GM19193 (cell line): Measurements from ENCODE around the gene CACNA2D2.

Source experiments
- POLR2A ChIP-seq: IDR thresholded peaks from 4 replicates; pipeline ENCODE4 v1.6.1; 2011; ENCODE audit not compliant: insufficient read depth, insufficient read length; ENCODE audit errors: extremely low read depth

Gene CACNA2D2

GRCh38 chr3:50487181-50487580, 16.3 kb downstream of the CACNA2D2 start:
- TF ChIP-seq POLR2A, result no peak

- no peak for TF ChIP-seq POLR2A
Observed at GRCh38 chr3:50486219-50486888, 17.1 kb downstream of the CACNA2D2 start.

- no peak for TF ChIP-seq POLR2A
Observed at GRCh38 chr3:50484722-50485121, 18.7 kb downstream of the CACNA2D2 start.

GRCh38 chr3:50483374-50483773, 20.1 kb downstream of the CACNA2D2 start:
- TF ChIP-seq POLR2A, result no peak

GRCh38 chr3:50481992-50482391, 21.4 kb downstream of the CACNA2D2 start:
- no peak for TF ChIP-seq POLR2A

GRCh38 chr3:50480471-50480870, 23.0 kb downstream of the CACNA2D2 start:
- TF ChIP-seq POLR2A, result no peak

- TF ChIP-seq POLR2A, result no peak
Observed at GRCh38 chr3:50479523-50479922, 23.9 kb downstream of the CACNA2D2 start.

- no peak for TF ChIP-seq POLR2A
Observed at GRCh38 chr3:50478671-50479260, 24.7 kb downstream of the CACNA2D2 start.

- no peak for TF ChIP-seq POLR2A
Observed at GRCh38 chr3:50478051-50478450, 25.4 kb downstream of the CACNA2D2 start.

- no peak for TF ChIP-seq POLR2A
Observed at GRCh38 chr3:50475348-50475747, 28.1 kb downstream of the CACNA2D2 start.

GRCh38 chr3:50474717-50475116, 28.7 kb downstream of the CACNA2D2 start:
- no peak for TF ChIP-seq POLR2A

- no peak for TF ChIP-seq POLR2A
Observed at GRCh38 chr3:50473768-50474167, 29.7 kb downstream of the CACNA2D2 start.

GRCh38 chr3:50472958-50473357, 30.5 kb downstream of the CACNA2D2 start:
- TF ChIP-seq POLR2A, result no peak

- no peak for TF ChIP-seq POLR2A
Observed at GRCh38 chr3:50470658-50471057, 32.8 kb downstream of the CACNA2D2 start.

- no peak for TF ChIP-seq POLR2A
Observed at GRCh38 chr3:50467919-50468318, 35.5 kb downstream of the CACNA2D2 start.

GRCh38 chr3:50466177-50466576, 37.3 kb downstream of the CACNA2D2 start:
- no peak for TF ChIP-seq POLR2A

GRCh38 chr3:50464569-50464968, 38.9 kb downstream of the CACNA2D2 start:
- TF ChIP-seq POLR2A, result no peak

- TF ChIP-seq POLR2A, result no peak
Observed at GRCh38 chr3:50459785-50460184, 43.6 kb downstream of the CACNA2D2 start.

- TF ChIP-seq POLR2A, result no peak
Observed at GRCh38 chr3:50457988-50458387, 45.4 kb downstream of the CACNA2D2 start.
